Stimulated activated naive CD8-positive, alpha-beta T cell treated with anti-CD3 and anti-CD28 coated beads, Interleukin-15, Interleukin-2, amounts not matched to agents 100 U/mL and 50 U/mL, for 24 hours (primary cell): ENCODE data around the gene ABCG4.
"Not testable (repeated sequence)": the region's sequence is repeated elsewhere in the genome, so short reads cannot be mapped to it uniquely, and the experiment has no call there.

ENCODE experiments used
- ATAC-seq: fragments of 150-1000 bp; cut with Tn5 transposase; one replicate; pipeline ENCODE4 v1.10.0; 2021
- DNase-seq: peaks from one replicate; pipeline ENCODE4 v3.0.0; 2021

The ABCG4 gene

DNA sequence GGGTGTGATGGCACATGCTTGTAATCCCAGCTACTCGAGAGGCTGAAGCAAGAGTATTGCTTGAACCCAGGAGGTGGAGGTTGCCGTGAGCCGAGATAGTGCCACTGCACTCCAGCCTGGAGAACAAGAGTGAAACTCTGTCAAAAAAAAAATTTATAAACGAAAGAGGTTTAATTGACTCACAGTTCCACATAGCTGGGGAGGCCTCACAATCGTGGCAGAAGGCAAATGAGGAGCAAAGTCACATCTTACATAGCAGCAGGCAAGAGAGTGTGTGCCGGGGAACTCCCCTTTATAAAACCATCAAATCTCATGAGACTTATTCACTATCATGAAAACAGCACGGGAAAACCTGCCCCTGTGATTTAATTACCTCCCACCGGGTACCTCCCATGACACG lies 35.5 kb downstream of the ABCG4 start:
- ATAC-seq, DNase-seq: not testable (repeated sequence)

DNA sequence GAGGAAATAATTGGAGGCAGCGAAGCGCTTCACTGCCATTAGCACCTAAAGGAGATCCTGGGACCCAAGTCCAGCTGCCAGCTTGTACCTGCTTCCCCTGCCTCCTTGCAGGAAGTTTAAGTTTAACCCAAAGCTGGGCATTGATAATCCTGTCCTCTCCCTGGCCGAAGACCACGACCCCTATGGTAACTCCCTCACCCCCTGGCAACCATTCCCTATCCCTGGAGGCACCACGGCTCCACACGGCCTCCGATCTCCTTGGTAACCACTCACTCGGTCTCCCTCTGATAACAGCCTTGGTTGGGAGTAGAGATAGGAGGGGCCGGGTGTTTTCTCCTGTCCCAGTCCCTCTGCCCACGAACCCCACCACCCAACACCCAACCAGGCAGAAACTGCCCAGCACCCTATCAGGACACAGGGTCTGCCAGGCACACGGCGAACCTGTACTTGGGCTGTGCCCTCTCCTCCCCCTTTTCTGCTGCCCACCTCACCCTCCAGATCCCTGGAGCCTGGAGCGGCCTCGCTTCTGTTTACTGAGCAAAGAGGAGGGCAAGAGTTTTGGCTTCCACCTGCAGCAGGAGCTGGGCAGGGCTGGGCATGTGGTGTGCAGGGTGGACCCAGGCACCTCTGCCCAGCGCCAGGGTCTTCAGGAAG lies 37.3 kb downstream of the ABCG4 start:
- no peak for DNase-seq
- ATAC-seq, result no peak

DNA sequence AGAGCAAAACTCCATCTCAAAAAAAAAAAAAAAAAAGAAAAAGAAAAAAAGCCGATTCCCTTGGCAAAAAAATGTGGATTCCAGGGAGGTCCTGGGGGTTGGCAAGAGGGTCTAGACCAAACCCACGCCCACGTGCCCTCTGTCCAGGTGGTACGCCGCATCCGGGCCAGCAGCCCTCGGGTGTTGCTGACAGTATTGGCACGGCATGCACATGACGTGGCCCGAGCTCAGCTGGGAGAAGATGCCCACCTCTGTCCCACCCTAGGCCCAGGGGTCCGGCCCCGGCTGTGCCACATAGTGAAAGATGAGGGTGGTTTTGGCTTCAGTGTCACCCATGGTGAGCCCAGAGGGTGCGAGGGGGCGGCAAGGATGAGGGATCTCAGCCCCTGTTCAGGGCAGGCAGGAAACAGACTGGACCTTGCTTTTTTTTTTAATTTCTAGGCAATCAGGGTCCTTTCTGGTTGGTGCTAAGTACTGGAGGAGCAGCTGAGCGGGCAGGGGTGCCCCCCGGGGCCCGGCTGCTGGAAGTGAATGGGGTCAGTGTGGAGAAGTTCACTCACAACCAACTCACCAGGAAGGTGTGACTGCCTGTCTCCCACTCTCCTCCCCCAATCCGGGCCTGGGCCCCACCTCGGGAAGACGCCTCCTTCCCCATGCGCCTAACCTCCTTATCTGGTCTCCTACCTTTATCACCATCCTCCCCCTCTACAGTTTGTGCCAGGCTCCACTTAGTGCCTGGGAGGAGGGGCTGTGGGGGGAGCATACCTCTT lies 38.5 kb downstream of the ABCG4 start:
- ATAC-seq (no peak), DNase-seq (no peak)

- DNase-seq, result no peak
- ATAC-seq, result no peak
Observed at GRCh38 chr11:119188067-119188466, 39.2 kb downstream of the ABCG4 start.

DNA sequence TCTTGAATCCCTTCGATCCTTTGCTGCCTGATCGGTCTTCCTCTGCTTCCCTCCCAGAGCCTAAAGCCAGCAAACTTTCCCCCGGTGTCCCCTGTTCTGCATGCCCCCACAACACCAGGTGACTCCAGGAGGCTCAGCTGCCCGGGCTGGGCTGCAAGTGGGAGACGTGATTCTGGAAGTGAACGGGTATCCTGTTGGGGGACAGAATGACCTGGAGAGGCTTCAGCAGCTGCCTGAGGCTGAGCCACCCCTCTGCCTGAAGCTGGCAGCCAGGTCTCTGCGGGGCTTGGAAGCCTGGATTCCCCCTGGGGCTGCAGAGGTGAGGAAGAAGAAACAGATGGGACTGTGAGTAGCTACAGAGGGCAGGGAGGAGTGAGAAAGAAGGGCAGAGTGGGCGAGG lies 40.0 kb downstream of the ABCG4 start:
- DNase-seq, result no peak

DNA sequence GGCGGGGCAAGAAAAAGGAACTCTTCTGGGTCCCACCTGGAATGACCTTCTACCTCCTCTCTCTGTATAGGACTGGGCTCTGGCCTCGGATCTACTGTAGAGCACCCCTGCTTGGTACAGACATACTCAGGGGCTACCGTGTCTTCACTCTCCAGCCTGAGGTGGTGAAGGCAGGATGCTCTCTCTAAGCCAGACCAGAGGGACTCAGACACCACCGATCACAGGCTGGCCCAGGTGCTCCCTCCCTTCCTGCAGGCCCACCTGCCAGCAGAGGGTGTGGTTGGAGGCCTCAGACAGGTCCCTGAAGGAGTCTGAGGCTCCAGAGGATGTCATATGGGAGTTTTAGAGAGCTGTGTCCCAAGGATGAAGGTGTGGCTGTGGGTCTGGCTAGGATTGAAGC lies 40.5 kb downstream of the ABCG4 start:
- ATAC-seq (no peak), DNase-seq (no peak)

More for the DNA sequence above, 40.0 kb downstream of the ABCG4 start:
- no peak for ATAC-seq

DNA sequence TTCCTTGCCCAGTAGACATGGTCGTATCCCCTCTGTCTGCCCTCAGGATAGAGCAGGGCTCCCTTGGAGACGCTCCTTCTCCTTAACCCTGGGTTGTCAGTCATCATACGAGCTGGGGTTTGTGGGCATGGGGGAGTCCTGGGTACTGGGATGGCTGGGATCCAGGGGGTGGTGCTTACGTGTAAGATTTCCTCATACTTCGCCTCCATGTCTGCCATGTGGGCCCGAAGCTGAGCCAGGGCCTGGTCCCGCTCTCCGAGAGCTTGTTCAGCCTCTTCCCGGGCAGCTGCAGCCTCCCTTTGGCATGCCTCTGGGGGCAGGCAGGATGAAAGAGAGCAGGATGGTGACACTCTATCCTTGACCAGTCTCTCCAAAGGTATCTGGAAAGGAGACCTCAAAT lies 41.7 kb downstream of the ABCG4 start:
- DNase-seq (no peak), ATAC-seq (no peak)

DNA sequence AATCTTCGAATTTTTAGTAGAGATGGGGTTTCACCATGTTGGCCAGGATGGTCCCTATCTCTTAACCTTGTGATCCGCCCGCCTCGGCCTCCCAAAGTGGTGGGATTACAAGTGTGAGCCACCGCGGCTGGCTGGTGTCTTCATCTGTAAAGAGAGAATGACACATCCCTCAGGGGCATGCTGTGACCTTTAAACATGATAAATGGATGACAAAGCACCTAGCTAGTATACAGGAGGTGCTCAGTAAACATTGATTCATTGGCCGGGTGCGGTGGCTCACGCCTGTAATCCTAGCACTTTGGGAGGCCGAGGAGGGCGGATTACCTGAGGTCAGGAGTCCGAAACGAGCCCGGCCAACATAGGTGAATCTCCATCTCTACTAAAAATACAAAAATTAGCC lies 42.4 kb downstream of the ABCG4 start:
- not testable (repeated sequence) for DNase-seq, ATAC-seq

DNA sequence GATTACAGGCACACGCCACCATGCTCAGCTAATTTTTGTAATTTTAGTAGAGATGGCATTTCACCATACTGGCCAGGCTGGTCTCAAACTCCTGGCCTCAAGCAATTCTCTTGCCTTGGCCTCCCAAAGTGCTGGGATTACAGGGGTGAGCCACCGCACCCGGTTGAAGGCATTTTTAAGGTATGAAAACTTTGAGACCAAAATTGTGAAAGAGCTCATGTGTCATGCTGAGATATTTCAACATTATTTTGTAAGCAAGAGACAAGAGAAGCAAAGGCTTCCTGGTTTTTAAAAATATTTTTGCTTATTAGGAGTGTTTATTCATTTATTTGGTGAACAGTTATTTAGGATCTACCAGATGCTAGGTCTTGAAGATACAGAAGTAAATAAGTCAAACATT lies 43.3 kb downstream of the ABCG4 start:
- ATAC-seq, result no peak
- DNase-seq, result no peak

DNA sequence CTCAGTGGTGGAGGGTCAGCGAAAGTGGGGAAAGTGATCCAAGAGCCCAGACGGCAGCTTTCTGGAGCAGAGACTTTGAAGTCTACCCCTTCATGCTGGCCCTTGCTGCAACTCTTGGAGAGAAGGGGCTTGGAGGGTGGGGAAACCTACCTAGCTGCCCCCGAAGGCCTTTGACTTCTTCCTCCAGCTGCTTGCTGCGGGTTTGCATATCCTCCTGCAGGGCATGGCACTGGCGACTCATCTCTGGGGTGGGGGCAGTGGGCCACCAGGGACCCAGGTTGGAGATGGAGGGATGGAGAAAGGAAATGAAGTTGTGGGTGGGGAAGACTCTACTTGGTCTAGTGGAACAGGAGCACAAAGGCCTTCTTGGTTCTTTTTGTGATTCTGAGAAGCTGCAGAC lies 44.1 kb downstream of the ABCG4 start:
- ATAC-seq (no peak), DNase-seq (no peak)

- DNase-seq, result no peak
- no peak for ATAC-seq
Observed at GRCh38 chr11:119193626-119194025, 44.8 kb downstream of the ABCG4 start.

DNA sequence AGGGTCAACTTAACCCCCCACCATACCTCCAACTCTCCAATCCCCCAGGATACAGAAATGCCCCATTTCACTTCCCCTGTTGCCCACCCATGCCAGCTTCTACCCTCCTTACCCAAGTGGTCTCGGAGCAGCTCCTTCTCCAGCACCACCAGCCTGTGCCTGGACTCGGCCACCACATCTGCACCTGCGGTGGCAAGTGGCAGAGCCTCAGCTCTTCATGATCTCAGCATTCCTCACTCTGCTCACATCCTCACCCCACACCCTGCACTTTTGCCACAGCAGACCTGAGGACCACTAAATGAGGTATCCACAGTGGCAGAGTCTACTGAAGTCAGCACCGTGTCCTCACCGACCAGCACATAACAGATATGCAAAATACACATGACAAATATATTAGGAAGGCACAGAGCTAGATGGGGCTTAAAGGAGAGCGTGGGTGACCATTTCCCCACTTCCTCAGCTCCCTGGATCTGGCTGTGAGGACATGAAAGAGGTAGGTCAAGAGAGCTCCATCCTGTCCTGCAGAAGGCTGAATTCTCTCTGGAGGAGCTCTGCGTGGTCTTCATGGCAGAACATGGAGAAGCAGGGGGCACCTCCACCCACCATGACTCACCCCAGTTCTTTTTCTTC lies 46.1 kb downstream of the ABCG4 start:
- DNase-seq, result no peak
- ATAC-seq, result no peak

DNA sequence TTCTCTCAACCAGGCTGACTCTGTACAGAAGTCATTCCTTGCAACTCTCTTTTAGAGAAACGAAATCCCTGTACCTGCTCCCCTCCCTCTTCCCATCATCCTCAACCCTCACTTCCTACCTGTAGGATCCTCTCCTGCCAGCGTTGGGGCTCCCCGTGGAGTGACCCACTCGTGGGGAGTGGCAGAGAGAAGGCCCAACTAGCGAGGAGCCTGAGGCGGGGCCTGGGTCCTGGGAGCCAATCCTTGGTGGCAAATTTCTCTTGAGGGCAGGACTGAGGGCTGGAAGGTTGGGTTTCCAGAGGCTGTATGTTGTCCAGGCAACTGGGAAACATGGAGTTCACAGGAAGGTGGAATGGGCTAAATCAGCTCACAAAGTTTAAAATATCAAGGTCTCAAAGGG lies 46.8 kb downstream of the ABCG4 start:
- DNase-seq (no peak), ATAC-seq (no peak)

- ATAC-seq (peak; percentile 86), DNase-seq (peak; percentile 70)
Observed at GRCh38 chr11:119196833-119197483, 48.1 kb downstream of the ABCG4 start.

- DNase-seq (no peak), ATAC-seq (no peak)
Observed at GRCh38 chr11:119198925-119199324, 50.1 kb downstream of the ABCG4 start.

- ATAC-seq, DNase-seq: not testable (repeated sequence)
Observed at GRCh38 chr11:119201236-119201635, 52.4 kb downstream of the ABCG4 start.

DNA sequence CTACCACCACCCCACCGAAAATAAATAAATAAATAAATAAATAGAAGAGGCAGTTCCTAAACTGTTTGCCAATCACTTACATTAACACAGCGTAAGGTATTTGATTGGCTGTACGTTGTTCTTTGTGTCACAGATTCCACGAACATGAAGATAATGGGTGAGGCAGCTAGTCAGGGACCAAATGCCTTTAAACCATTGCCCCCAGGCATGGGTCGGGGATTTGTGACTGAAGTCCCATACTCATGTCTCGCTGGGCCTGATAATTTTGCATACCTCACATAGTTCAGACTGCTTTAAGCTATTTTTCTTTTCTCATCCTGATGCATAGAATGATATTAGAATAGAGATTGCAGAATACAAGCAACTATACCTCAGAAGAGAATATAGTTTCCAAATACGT lies 53.7 kb downstream of the ABCG4 start:
- DNase-seq (no peak), ATAC-seq (no peak)

GRCh38 chr11:119204066-119204465 lies 55.2 kb downstream of the ABCG4 start:
- no peak for ATAC-seq
- no peak for DNase-seq

DNA sequence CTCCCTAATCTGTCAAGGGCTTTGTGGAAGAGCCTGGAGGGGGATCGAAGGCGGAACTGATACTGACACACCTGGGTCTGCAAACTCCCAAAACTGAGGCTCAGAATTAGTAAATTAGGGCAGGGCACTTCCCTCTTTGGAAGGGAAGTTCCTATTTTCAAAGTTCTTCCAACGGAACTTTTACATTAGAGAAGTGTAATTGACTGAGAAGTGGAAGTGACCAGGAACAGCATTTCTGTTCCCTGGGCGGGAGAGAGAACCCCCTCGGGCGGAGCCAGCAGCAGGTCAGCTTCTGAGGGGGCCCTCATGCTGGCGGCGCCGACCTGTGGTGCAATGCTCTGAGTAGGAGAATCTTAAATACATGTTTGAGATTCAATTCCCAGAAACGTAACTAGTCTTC lies 56.2 kb downstream of the ABCG4 start:
- no peak for DNase-seq
- ATAC-seq, result no peak

- peak; percentile 90 for ATAC-seq
- DNase-seq, result peak; percentile 99
Observed at GRCh38 chr11:119205574-119206510, 57.0 kb downstream of the ABCG4 start, which contains the start of gene CBL. TSS of gene CBL (plus strand) at chr11:119206339. CDS start at chr11:119206418, 79 bp downstream.
